ENCODE measurements around the gene SIPA1L2. TPM values are rescaled to one million over a fixed set of nuclear protein-coding genes. Genes with fewer than 3 reads are reported as not detected.

SIPA1L2 gene
- total and polyA plus RNA-seq, 7 experiments from 2014 or later: 0.08 to 4.9 (median 0.51) TPM; not detected in 1

GRCh38 chr1:232634096-232634495, 4.2 kb upstream of the SIPA1L2 start:
- POLR2A ChIA-PET: no interaction called here
- no peaks in the 10 kb centered on the region for H3K9me3 Mint-ChIP-seq
- CTCF ChIA-PET: no interaction called here

GRCh38 chr1:232630894-232631195, 912 bp upstream of the SIPA1L2 start:
- Mint-ChIP-seq H3K36me3 (no peaks in the 10 kb centered on the region), H3K9me3 (no peaks in the 10 kb centered on the region), H3K27me3 (peaks cover 11 to 61% (median 29%) of the 10 kb centered on the region in 5 donors), H3K4me3 (peak overlapping the region; percentile 65 to 89 (median 86)), H3K27ac (peak overlapping the region in 1 of 9 donors; percentile 54), H3K4me1 (peaks cover 14 to 30% (median 27%) of the 10 kb centered on the region in 7 donors)
- intact Hi-C loops (cut with micrococcal nuclease): loop anchor here (1.0 to 10.0 kb wide), 6 partner anchors 176 to 651 kb away; partner anchors contain the start of genes NTPCR (in 2 of the 2) and MAP10 (in 1 of the 2)
- peaks cover 4 to 8% of the 10 kb centered on the region in 2 donors for H3K4me1 ChIP-seq (ENCODE audit: control insufficient read depth in 2 of 2, insufficient read depth in 2 of 2, low read length in 2 of 2)
- peaks cover 0 to 3% of the 10 kb centered on the region in 2 donors for H3K27me3 ChIP-seq (ENCODE audit: control insufficient read depth in 2 of 2, insufficient read depth in 2 of 2, low read length in 2 of 2)
- POLR2A ChIA-PET: no interaction called here
- H3K27ac ChIP-seq (ENCODE audit: low read depth, low read length): no peak overlapping the region
- no peak for DNase-seq
- no peaks in the 10 kb centered on the region for H3K9me3 ChIP-seq (ENCODE audit: control insufficient read depth in 2 of 3, low read length in 3 of 3)
- H3K36me3 ChIP-seq (ENCODE audit: control insufficient read depth in 2 of 3, insufficient read depth in 3 of 3, low read length in 3 of 3): no peaks in the 10 kb centered on the region
- CTCF ChIA-PET: interaction anchor here (0.7 kb wide), 1 partner anchor 885 kb away, joined by 4 read pairs; no protein-coding TSS in a partner anchor
- ATAC-seq: no peak
- peak overlapping the region; percentile 58 for H3K4me3 ChIP-seq (ENCODE audit: low read length)

More at GRCh38 chr1:232634096-232634495, 4.2 kb upstream of the SIPA1L2 start:
- H3K4me1 Mint-ChIP-seq: peaks cover 7 to 13% (median 9%) of the 10 kb centered on the region in 7 donors
- H3K27me3 Mint-ChIP-seq: peaks cover 8 to 43% (median 20%) of the 10 kb centered on the region in 5 donors
- Histone ChIP-seq H3K4me3 (ENCODE audit: low read length) (no peak overlapping the region), H3K4me1 (ENCODE audit: control insufficient read depth in 2 of 2, insufficient read depth in 2 of 2, low read length in 2 of 2) (peaks cover 4% of the 10 kb centered on the region in 2 donors), H3K36me3 (ENCODE audit: control insufficient read depth in 2 of 3, insufficient read depth in 3 of 3, low read length in 3 of 3) (no peaks in the 10 kb centered on the region), H3K27me3 (ENCODE audit: control insufficient read depth in 2 of 2, insufficient read depth in 2 of 2, low read length in 2 of 2) (peaks cover 0 to 3% of the 10 kb centered on the region in 2 donors), H3K27ac (ENCODE audit: low read depth, low read length) (no peak overlapping the region), H3K9me3 (ENCODE audit: control insufficient read depth in 2 of 3, low read length in 3 of 3) (no peaks in the 10 kb centered on the region)
- intact Hi-C loops (cut with micrococcal nuclease): loop anchor here (2.0 to 10.0 kb wide), 4 partner anchors 173 to 648 kb away; partner anchors contain the start of gene MAP10 (in 1 of the 2)
- DNase-seq (no peak), ATAC-seq (peak; percentile 10)
- no peaks in the 10 kb centered on the region for H3K36me3 Mint-ChIP-seq
- no peak overlapping the region for H3K4me3 Mint-ChIP-seq
- no peak overlapping the region for H3K27ac Mint-ChIP-seq

GRCh38 chr1:232629250-232630046, 485 bp downstream of the SIPA1L2 start:
- no peaks in the 10 kb centered on the region for H3K9me3 ChIP-seq (ENCODE audit: control insufficient read depth in 2 of 3, low read length in 3 of 3)
- CTCF ChIA-PET: no interaction called here
- peak overlapping the region; percentile 58 for H3K4me3 ChIP-seq (ENCODE audit: low read length)
- ATAC-seq (peak; percentile 40), DNase-seq (peak in 5 of 9 donors; percentile 10 to 24 (median 15))
- H3K4me3 Mint-ChIP-seq: peak overlapping the region; percentile 82 to 91 (median 86)
- H3K36me3 Mint-ChIP-seq: no peaks in the 10 kb centered on the region
- intact Hi-C loops (cut with micrococcal nuclease): loop anchor here (1.0 to 10.0 kb wide), 9 partner anchors 117 to 1272 kb away; partner anchors contain the start of genes NTPCR (in 2 of the 2) and MAP10 (in 1 of the 2)
- H3K27ac ChIP-seq (ENCODE audit: low read depth, low read length): no peak overlapping the region
- peak overlapping the region in 2 of 9 donors; percentile 14 to 64 for H3K27ac Mint-ChIP-seq
- peaks cover 4 to 8% of the 10 kb centered on the region in 2 donors for H3K4me1 ChIP-seq (ENCODE audit: control insufficient read depth in 2 of 2, insufficient read depth in 2 of 2, low read length in 2 of 2)
- H3K27me3 ChIP-seq (ENCODE audit: control insufficient read depth in 2 of 2, insufficient read depth in 2 of 2, low read length in 2 of 2): peaks cover 0 to 3% of the 10 kb centered on the region in 2 donors
- POLR2A ChIA-PET: no interaction called here
- peaks cover 11 to 55% (median 29%) of the 10 kb centered on the region in 5 donors for H3K27me3 Mint-ChIP-seq
- no peaks in the 10 kb centered on the region for H3K9me3 Mint-ChIP-seq
- no peaks in the 10 kb centered on the region for H3K36me3 ChIP-seq (ENCODE audit: control insufficient read depth in 2 of 3, insufficient read depth in 3 of 3, low read length in 3 of 3)
- peaks cover 15 to 30% (median 27%) of the 10 kb centered on the region in 7 donors for H3K4me1 Mint-ChIP-seq

- DNase-seq (no peak), ATAC-seq (no peak)
- Histone ChIP-seq H3K4me1 (ENCODE audit: control insufficient read depth in 2 of 2, insufficient read depth in 2 of 2, low read length in 2 of 2) (peaks cover 4 to 8% of the 10 kb centered on the region in 2 donors), H3K9me3 (ENCODE audit: control insufficient read depth in 2 of 3, low read length in 3 of 3) (no peaks in the 10 kb centered on the region), H3K36me3 (ENCODE audit: control insufficient read depth in 2 of 3, insufficient read depth in 3 of 3, low read length in 3 of 3) (no peaks in the 10 kb centered on the region), H3K4me3 (ENCODE audit: low read length) (peak overlapping the region; percentile 2), H3K27me3 (ENCODE audit: control insufficient read depth in 2 of 2, insufficient read depth in 2 of 2, low read length in 2 of 2) (peaks cover 0 to 3% of the 10 kb centered on the region in 2 donors), H3K27ac (ENCODE audit: low read depth, low read length) (no peak overlapping the region)
- H3K27me3 Mint-ChIP-seq: peaks cover 11 to 55% (median 29%) of the 10 kb centered on the region in 5 donors
- no peaks in the 10 kb centered on the region for H3K9me3 Mint-ChIP-seq
- H3K4me1 Mint-ChIP-seq: peaks cover 15 to 30% (median 27%) of the 10 kb centered on the region in 7 donors
- CTCF ChIA-PET: interaction anchor here (0.7 to 1.5 kb wide), 2 partner anchors 165 to 762 kb away, joined by 3 to 12 read pairs; no protein-coding TSS in a partner anchor
- POLR2A ChIA-PET: no interaction called here
- H3K27ac Mint-ChIP-seq: peak overlapping the region in 1 of 9 donors; percentile 14
- intact Hi-C loops (cut with micrococcal nuclease): loop anchor here (1.0 to 10.0 kb wide), 4 partner anchors 116 to 1271 kb away; no protein-coding TSS in a partner anchor
- peak overlapping the region; percentile 82 to 91 (median 85) for H3K4me3 Mint-ChIP-seq
- H3K36me3 Mint-ChIP-seq: no peaks in the 10 kb centered on the region
These were observed 1.3 kb downstream of the SIPA1L2 start for GRCh38 chr1:232628335-232629249.

GRCh38 chr1:232627645-232628334, 2.1 kb downstream of the SIPA1L2 start:
- Histone ChIP-seq H3K27me3 (ENCODE audit: control insufficient read depth in 2 of 2, insufficient read depth in 2 of 2, low read length in 2 of 2) (peaks cover 0 to 3% of the 10 kb centered on the region in 2 donors), H3K36me3 (ENCODE audit: control insufficient read depth in 2 of 3, insufficient read depth in 3 of 3, low read length in 3 of 3) (no peaks in the 10 kb centered on the region), H3K9me3 (ENCODE audit: control insufficient read depth in 2 of 3, low read length in 3 of 3) (no peaks in the 10 kb centered on the region), H3K4me1 (ENCODE audit: control insufficient read depth in 2 of 2, insufficient read depth in 2 of 2, low read length in 2 of 2) (peaks cover 4 to 8% of the 10 kb centered on the region in 2 donors), H3K27ac (ENCODE audit: low read depth, low read length) (no peak overlapping the region), H3K4me3 (ENCODE audit: low read length) (no peak overlapping the region)
- DNase-seq: peak in 7 of 9 donors; percentile 27 to 69 (median 46)
- peak; percentile 68 for ATAC-seq
- no peaks in the 10 kb centered on the region for H3K36me3 Mint-ChIP-seq
- ChIA-PET POLR2A (no interaction called here), CTCF (interaction anchor here (0.6 to 1.5 kb wide), 11 partner anchors 10 to 871 kb away, joined by 3 to 12 read pairs (median 3); no protein-coding TSS in a partner anchor)
- peak overlapping the region in 1 of 9 donors; percentile 29 for H3K27ac Mint-ChIP-seq
- H3K4me1 Mint-ChIP-seq: peaks cover 15 to 30% (median 27%) of the 10 kb centered on the region in 7 donors
- H3K4me3 Mint-ChIP-seq: peak overlapping the region in 7 of 10 donors; percentile 2 to 83 (median 13)
- no peaks in the 10 kb centered on the region for H3K9me3 Mint-ChIP-seq
- peaks cover 9 to 54% (median 27%) of the 10 kb centered on the region in 5 donors for H3K27me3 Mint-ChIP-seq
- intact Hi-C loops (cut with micrococcal nuclease): loop anchor here (1.0 to 10.0 kb wide), 5 partner anchors 49 to 1270 kb away; no protein-coding TSS in a partner anchor

Measured in naive thymus-derived CD4-positive, alpha-beta T cell (primary cell).